Loucy (cell line): Measurements from ENCODE around the gene ABI1.

Source experiments
- CTCF ChIP-seq: fragments of 200-600 bp; sonication (generic); conservative IDR thresholded peaks from 2 replicates; pipeline ENCODE4 v1.5.1; 2014; ENCODE audit warnings: mild to moderate bottlenecking, antibody characterized with exemption, low read length
- EZH2phosphoT487 ChIP-seq: fragments of 200-600 bp; IDR thresholded peaks from 2 replicates; pipeline ENCODE4 v1.6.1; 2018; ENCODE audit warnings: antibody characterized with exemption, mild to moderate bottlenecking, moderate library complexity, borderline replicate concordance

- no peak for TF ChIP-seq EZH2phosphoT487
- TF ChIP-seq CTCF: peak; percentile 58
Measured at GRCh38 chr10:26861205-26861998, 644 bp upstream of the ABI1 start.
